ENCODE data around the gene GNB5.
A peak's percentile ranks its signal among the peaks of the same experiment; 100 is the strongest.

GNB5 gene

DNA sequence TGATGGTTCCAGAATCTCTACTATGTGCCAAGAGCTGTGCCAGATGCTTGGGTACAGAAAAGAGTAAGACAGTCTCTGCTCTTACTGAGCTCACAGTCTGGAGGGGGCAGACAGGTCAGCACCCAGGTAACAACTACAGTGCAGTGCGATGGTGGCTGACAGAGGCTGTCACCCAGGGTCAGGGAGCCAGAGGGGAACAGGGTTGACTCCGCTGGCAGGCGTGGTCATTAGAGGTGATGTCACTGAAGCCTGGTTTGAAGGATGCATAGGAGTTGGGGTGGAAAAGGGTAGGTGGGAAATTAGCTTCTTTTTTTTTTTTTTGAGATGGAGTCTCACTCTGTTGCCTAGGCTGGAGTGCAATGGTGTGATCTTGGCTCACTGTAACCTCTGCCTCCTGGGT, 31.5 kb downstream of the GNB5 start:
- Histone ChIP-seq H3K56ac (ENCODE audit: low read length) (no peak overlapping the region), H3K27me3 (ENCODE audit: insufficient read depth, low read length, poor library complexity) (no peaks in the 10 kb centered on the region), H3K4me3 (ENCODE audit: low read length) (no peak overlapping the region), H4K5ac (ENCODE audit: low read length) (no peak overlapping the region), H3K36me3 (ENCODE audit: control insufficient read depth, insufficient read depth, low read length) (no peaks in the 10 kb centered on the region), H3K79me1 (ENCODE audit: low read length) (no peaks in the 10 kb centered on the region), H3K23ac (ENCODE audit: low read length) (no peak overlapping the region), H3K4ac (ENCODE audit: low read depth, low read length) (no peak overlapping the region), H2BK5ac (ENCODE audit: low read length) (no peak overlapping the region), H2AK5ac (ENCODE audit: low read length) (no peak overlapping the region), H4K8ac (ENCODE audit: low read depth, low read length) (no peak overlapping the region), H2BK15ac (replicated peaks; ENCODE audit: low read depth) (no peak overlapping the region), H3K9ac (ENCODE audit: low read length) (no peak overlapping the region), H3K18ac (ENCODE audit: low read length) (no peak overlapping the region), H3K27ac (ENCODE audit: low read depth, low read length) (no peak overlapping the region), H2BK120ac (ENCODE audit: low read depth, low read length) (no peak overlapping the region), H3K79me2 (ENCODE audit: control insufficient read depth, insufficient read depth, low read length) (no peaks in the 10 kb centered on the region), H3K4me1 (ENCODE audit: control insufficient read depth, low read depth, low read length) (no peaks in the 10 kb centered on the region), H3K4me2 (ENCODE audit: low read length) (no peak overlapping the region)
- no CpG with 5 or more reads among the region's 3 CpGs for WGBS (ENCODE audit: extremely low coverage, insufficient coverage, low lambda C conversion rate)
- no peak for DNase-seq

DNA sequence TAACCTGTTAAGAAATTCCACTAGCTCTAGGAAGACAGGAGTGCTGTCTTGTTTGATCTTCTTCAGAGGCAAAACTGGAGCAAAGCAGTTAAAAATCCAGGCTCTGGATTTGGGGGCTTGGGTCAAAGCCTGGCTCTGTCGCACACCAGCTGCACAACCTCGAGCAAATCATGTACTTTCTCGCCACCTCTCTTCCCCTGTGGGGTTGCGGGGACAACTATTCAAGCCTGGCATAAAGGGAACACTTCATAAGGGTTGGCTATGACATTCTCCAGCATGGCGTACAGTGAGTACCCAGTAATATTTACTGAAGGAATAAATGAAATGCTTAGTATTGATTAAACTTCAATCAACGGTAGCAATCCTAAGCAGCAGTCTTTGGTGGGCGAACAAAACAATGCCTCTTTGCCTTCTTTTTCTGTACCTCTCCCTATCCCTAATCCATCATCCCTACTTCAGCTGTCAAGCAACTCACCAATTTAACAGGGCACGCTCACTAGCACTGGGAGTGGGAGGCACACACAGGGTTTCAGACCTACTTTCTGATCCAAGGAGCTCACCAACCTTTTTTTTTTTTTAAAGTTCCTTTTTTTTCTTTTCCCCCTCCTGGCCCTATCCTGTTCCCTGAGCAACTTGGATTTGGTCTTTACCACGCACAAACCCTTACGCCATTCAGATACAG, 33.0 kb downstream of the GNB5 start:
- Histone ChIP-seq H2BK15ac (replicated peaks; ENCODE audit: low read depth) (no peak overlapping the region), H3K27me3 (ENCODE audit: insufficient read depth, low read length, poor library complexity) (no peaks in the 10 kb centered on the region), H3K79me2 (ENCODE audit: control insufficient read depth, insufficient read depth, low read length) (no peaks in the 10 kb centered on the region), H3K4me1 (ENCODE audit: control insufficient read depth, low read depth, low read length) (no peaks in the 10 kb centered on the region), H3K4me2 (ENCODE audit: low read length) (no peak overlapping the region), H3K27ac (ENCODE audit: low read depth, low read length) (no peak overlapping the region), H2BK120ac (ENCODE audit: low read depth, low read length) (no peak overlapping the region), H2BK5ac (ENCODE audit: low read length) (no peak overlapping the region), H3K36me3 (ENCODE audit: control insufficient read depth, insufficient read depth, low read length) (no peaks in the 10 kb centered on the region), H3K4ac (ENCODE audit: low read depth, low read length) (no peak overlapping the region), H3K23ac (ENCODE audit: low read length) (peak overlapping the region; percentile 45), H4K5ac (ENCODE audit: low read length) (no peak overlapping the region), H2AK5ac (ENCODE audit: low read length) (no peak overlapping the region), H3K79me1 (ENCODE audit: low read length) (no peaks in the 10 kb centered on the region), H4K8ac (ENCODE audit: low read depth, low read length) (no peak overlapping the region), H3K9ac (ENCODE audit: low read length) (no peak overlapping the region), H3K18ac (ENCODE audit: low read length) (no peak overlapping the region), H3K4me3 (ENCODE audit: low read length) (no peak overlapping the region), H3K56ac (ENCODE audit: low read length) (no peak overlapping the region)
- DNase-seq = no peak
- WGBS (ENCODE audit: extremely low coverage, insufficient coverage, low lambda C conversion rate) = no CpG with 5 or more reads among the region's 10 CpGs

- Histone ChIP-seq H3K27ac (ENCODE audit: low read depth, low read length) (no peak overlapping the region), H4K5ac (ENCODE audit: low read length) (no peak overlapping the region), H2BK120ac (ENCODE audit: low read depth, low read length) (no peak overlapping the region), H3K4me2 (ENCODE audit: low read length) (no peak overlapping the region), H2AK5ac (ENCODE audit: low read length) (no peak overlapping the region), H3K4me1 (ENCODE audit: control insufficient read depth, low read depth, low read length) (no peaks in the 10 kb centered on the region), H3K27me3 (ENCODE audit: insufficient read depth, low read length, poor library complexity) (no peaks in the 10 kb centered on the region), H3K36me3 (ENCODE audit: control insufficient read depth, insufficient read depth, low read length) (no peaks in the 10 kb centered on the region), H3K18ac (ENCODE audit: low read length) (no peak overlapping the region), H3K23ac (ENCODE audit: low read length) (no peak overlapping the region), H4K8ac (ENCODE audit: low read depth, low read length) (no peak overlapping the region), H3K56ac (ENCODE audit: low read length) (no peak overlapping the region), H3K4me3 (ENCODE audit: low read length) (no peak overlapping the region), H3K79me1 (ENCODE audit: low read length) (no peaks in the 10 kb centered on the region), H2BK5ac (ENCODE audit: low read length) (no peak overlapping the region), H3K9ac (ENCODE audit: low read length) (no peak overlapping the region), H3K4ac (ENCODE audit: low read depth, low read length) (no peak overlapping the region), H3K79me2 (ENCODE audit: control insufficient read depth, insufficient read depth, low read length) (no peaks in the 10 kb centered on the region), H2BK15ac (replicated peaks; ENCODE audit: low read depth) (no peak overlapping the region)
- no CpG with 5 or more reads among the region's 2 CpGs for WGBS (ENCODE audit: extremely low coverage, insufficient coverage, low lambda C conversion rate)
- no peak for DNase-seq
Observed at GRCh38 chr15:52155878-52156277, 35.3 kb downstream of the GNB5 start.

GRCh38 chr15:52154896-52155865, 36.0 kb downstream of the GNB5 start:
- H3K9ac ChIP-seq (ENCODE audit: low read length) = no peak overlapping the region
- no peaks in the 10 kb centered on the region for H3K27me3 ChIP-seq (ENCODE audit: insufficient read depth, low read length, poor library complexity)
- H2BK5ac ChIP-seq (ENCODE audit: low read length) = no peak overlapping the region
- H3K79me1 ChIP-seq (ENCODE audit: low read length) = no peaks in the 10 kb centered on the region
- H3K27ac ChIP-seq (ENCODE audit: low read depth, low read length) = no peak overlapping the region
- no peak overlapping the region for H3K23ac ChIP-seq (ENCODE audit: low read length)
- WGBS (ENCODE audit: extremely low coverage, insufficient coverage, low lambda C conversion rate) = no CpG with 5 or more reads among the region's 8 CpGs
- H3K4ac ChIP-seq (ENCODE audit: low read depth, low read length) = no peak overlapping the region
- H4K8ac ChIP-seq (ENCODE audit: low read depth, low read length) = no peak overlapping the region
- no peak overlapping the region for H2BK15ac ChIP-seq (replicated peaks; ENCODE audit: low read depth)
- no peak overlapping the region for H3K4me2 ChIP-seq (ENCODE audit: low read length)
- DNase-seq = no peak
- H2BK120ac ChIP-seq (ENCODE audit: low read depth, low read length) = no peak overlapping the region
- H3K4me3 ChIP-seq (ENCODE audit: low read length) = no peak overlapping the region
- no peak overlapping the region for H4K5ac ChIP-seq (ENCODE audit: low read length)
- H3K36me3 ChIP-seq (ENCODE audit: control insufficient read depth, insufficient read depth, low read length) = no peaks in the 10 kb centered on the region
- H3K79me2 ChIP-seq (ENCODE audit: control insufficient read depth, insufficient read depth, low read length) = no peaks in the 10 kb centered on the region
- H3K56ac ChIP-seq (ENCODE audit: low read length) = no peak overlapping the region
- H2AK5ac ChIP-seq (ENCODE audit: low read length) = no peak overlapping the region
- no peak overlapping the region for H3K18ac ChIP-seq (ENCODE audit: low read length)
- no peaks in the 10 kb centered on the region for H3K4me1 ChIP-seq (ENCODE audit: control insufficient read depth, low read depth, low read length)

- no peak for DNase-seq
- no peaks in the 10 kb centered on the region for H3K27me3 ChIP-seq (ENCODE audit: insufficient read depth, low read length, poor library complexity)
Observed at GRCh38 chr15:52153900-52154895, 37.0 kb downstream of the GNB5 start.

More at GRCh38 chr15:52153900-52154895, 37.0 kb downstream of the GNB5 start:
- no CpG with 5 or more reads among the region's 12 CpGs for WGBS (ENCODE audit: extremely low coverage, insufficient coverage, low lambda C conversion rate)
- Histone ChIP-seq H3K27ac (ENCODE audit: low read depth, low read length) (no peak overlapping the region), H3K4ac (ENCODE audit: low read depth, low read length) (no peak overlapping the region), H3K4me2 (ENCODE audit: low read length) (no peak overlapping the region), H3K4me3 (ENCODE audit: low read length) (no peak overlapping the region), H3K9ac (ENCODE audit: low read length) (no peak overlapping the region), H4K5ac (ENCODE audit: low read length) (no peak overlapping the region), H2AK5ac (ENCODE audit: low read length) (no peak overlapping the region), H3K23ac (ENCODE audit: low read length) (no peak overlapping the region), H3K36me3 (ENCODE audit: control insufficient read depth, insufficient read depth, low read length) (no peaks in the 10 kb centered on the region), H3K4me1 (ENCODE audit: control insufficient read depth, low read depth, low read length) (no peaks in the 10 kb centered on the region), H3K79me1 (ENCODE audit: low read length) (no peaks in the 10 kb centered on the region), H2BK15ac (replicated peaks; ENCODE audit: low read depth) (no peak overlapping the region), H3K79me2 (ENCODE audit: control insufficient read depth, insufficient read depth, low read length) (no peaks in the 10 kb centered on the region), H3K56ac (ENCODE audit: low read length) (no peak overlapping the region), H2BK120ac (ENCODE audit: low read depth, low read length) (no peak overlapping the region), H3K18ac (ENCODE audit: low read length) (no peak overlapping the region), H4K8ac (ENCODE audit: low read depth, low read length) (no peak overlapping the region), H2BK5ac (ENCODE audit: low read length) (no peak overlapping the region)

All from mesendoderm (in vitro differentiated cells).